Measurements from ENCODE around the gene LGALS9. TPM values are rescaled to one million over a fixed set of nuclear protein-coding genes. Genes with fewer than 3 reads are reported as not detected.

The LGALS9 gene
- total and polyA plus RNA-seq, 4 donors: 19.8 to 228 (median 116) TPM

DNA sequence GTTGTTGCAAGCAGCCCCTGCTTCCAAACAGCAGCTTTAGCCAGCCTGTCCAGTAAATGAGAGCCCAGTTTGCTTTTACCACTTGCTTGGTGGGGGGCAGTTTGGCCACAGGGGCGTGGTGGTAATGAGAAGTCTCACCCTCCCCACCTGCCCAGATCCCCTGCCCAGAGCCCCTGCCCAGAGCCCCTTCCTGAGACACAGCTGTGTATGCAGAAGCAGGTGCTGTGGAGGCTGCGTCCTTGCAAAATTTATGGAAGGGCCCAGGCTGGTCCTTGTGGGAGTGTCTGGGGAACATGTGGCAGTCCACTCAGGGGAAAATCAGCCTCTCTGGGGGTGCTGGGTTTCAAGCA is 27.6 kb upstream of the LGALS9 start:
- Histone ChIP-seq H3K36me3 (ENCODE audit: control insufficient read depth in 4 of 4, insufficient read depth in 4 of 4, low read length in 4 of 4) (peaks cover 0 to 33% (median 24%) of the 10 kb centered on the region in 4 donors), H3K9me3 (ENCODE audit: control insufficient read depth in 4 of 4, insufficient read depth in 3 of 4, low read length in 3 of 4) (no peaks in the 10 kb centered on the region), H3K9ac (ENCODE audit: insufficient read depth in 1 of 2, low read length in 2 of 2) (no peak overlapping the region), H3K4me1 (ENCODE audit: control insufficient read depth in 5 of 5, insufficient read depth in 5 of 5, low read length in 5 of 5) (no peaks in the 10 kb centered on the region), H3K27me3 (ENCODE audit: control insufficient read depth in 3 of 3, insufficient read depth in 3 of 3, low read length in 2 of 3) (no peaks in the 10 kb centered on the region), H3K4me3 (no peak overlapping the region), H3K27ac (ENCODE audit: low read depth in 1 of 2, low read length in 1 of 2) (no peak overlapping the region)
- WGBS, 2 donors: 78 to 86% methylated on average over 2 of the region's 2 CpGs
- TF ChIP-seq, protein P1, sequence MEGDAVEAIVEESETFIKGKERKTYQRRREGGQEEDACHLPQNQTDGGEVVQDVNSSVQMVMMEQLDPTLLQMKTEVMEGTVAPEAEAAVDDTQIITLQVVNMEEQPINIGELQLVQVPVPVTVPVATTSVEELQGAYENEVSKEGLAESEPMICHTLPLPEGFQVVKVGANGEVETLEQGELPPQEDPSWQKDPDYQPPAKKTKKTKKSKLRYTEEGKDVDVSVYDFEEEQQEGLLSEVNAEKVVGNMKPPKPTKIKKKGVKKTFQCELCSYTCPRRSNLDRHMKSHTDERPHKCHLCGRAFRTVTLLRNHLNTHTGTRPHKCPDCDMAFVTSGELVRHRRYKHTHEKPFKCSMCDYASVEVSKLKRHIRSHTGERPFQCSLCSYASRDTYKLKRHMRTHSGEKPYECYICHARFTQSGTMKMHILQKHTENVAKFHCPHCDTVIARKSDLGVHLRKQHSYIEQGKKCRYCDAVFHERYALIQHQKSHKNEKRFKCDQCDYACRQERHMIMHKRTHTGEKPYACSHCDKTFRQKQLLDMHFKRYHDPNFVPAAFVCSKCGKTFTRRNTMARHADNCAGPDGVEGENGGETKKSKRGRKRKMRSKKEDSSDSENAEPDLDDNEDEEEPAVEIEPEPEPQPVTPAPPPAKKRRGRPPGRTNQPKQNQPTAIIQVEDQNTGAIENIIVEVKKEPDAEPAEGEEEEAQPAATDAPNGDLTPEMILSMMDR (IDR thresholded peaks at IDR 0.05; ENCODE audit: control extremely low read depth, extremely low read depth): no peak
- DNase-seq: no peak
- no peak for ATAC-seq (ENCODE audit: insufficient read depth, low FRiP score)

DNA sequence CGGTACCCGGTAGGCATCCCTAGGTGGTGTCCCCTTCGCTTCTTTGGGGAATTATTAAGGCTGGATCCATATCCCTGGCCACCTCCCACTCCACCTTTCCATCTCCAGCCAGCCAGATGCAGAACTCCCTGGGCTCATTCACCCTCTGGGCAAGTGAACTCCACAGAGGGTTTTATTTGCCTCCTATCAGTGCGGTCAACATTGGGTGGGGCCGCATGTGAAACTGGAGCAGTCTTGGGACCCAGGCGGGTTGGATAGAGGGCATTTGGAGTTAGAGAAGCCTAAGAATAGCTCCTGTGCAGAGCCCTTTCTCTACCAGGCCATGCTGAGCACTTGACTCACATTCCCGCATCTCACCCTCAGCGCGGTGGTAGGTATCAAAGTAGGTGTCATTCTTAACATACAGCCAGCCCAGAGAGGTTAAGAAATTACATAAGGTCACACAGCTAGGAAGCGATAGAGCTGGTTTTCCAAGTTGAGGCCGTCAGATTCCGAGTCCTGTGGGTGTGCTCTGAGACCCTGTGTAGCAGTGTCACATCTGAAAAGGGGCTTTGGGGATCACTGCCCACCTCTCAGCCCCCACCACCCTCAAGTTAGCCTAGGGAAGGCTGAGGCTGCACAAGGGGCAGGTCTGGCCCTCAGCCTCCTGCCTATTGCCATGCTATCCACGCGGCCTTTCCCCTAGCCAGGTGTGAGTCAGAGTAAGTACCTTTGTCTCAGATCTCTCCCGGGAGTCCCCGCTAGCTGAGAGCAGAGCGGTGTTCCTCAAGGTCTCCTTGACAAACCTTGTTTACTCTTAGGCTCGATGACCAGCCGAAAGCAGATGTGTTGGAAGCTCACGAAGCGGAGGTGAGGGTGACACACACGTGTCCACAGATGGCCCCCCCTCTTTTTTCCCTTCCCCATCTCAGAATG is 26.9 kb upstream of the LGALS9 start:
- Histone ChIP-seq H3K27ac (ENCODE audit: low read depth in 1 of 2, low read length in 1 of 2) (no peak overlapping the region), H3K36me3 (ENCODE audit: control insufficient read depth in 4 of 4, insufficient read depth in 4 of 4, low read length in 4 of 4) (peaks cover 0 to 35% (median 26%) of the 10 kb centered on the region in 4 donors), H3K4me3 (no peak overlapping the region), H3K9ac (ENCODE audit: insufficient read depth in 1 of 2, low read length in 2 of 2) (no peak overlapping the region), H3K4me1 (ENCODE audit: control insufficient read depth in 5 of 5, insufficient read depth in 5 of 5, low read length in 5 of 5) (no peaks in the 10 kb centered on the region), H3K9me3 (ENCODE audit: control insufficient read depth in 4 of 4, insufficient read depth in 3 of 4, low read length in 3 of 4) (no peaks in the 10 kb centered on the region), H3K27me3 (ENCODE audit: control insufficient read depth in 3 of 3, insufficient read depth in 3 of 3, low read length in 2 of 3) (no peaks in the 10 kb centered on the region)
- ATAC-seq (ENCODE audit: insufficient read depth, low FRiP score) (no peak), DNase-seq (no peak)
- TF ChIP-seq, protein P1 (IDR thresholded peaks at IDR 0.05; ENCODE audit: control extremely low read depth, extremely low read depth): no peak
- 95 to 97% methylated on average over 22 of the region's 22 CpGs for WGBS, 2 donors

DNA sequence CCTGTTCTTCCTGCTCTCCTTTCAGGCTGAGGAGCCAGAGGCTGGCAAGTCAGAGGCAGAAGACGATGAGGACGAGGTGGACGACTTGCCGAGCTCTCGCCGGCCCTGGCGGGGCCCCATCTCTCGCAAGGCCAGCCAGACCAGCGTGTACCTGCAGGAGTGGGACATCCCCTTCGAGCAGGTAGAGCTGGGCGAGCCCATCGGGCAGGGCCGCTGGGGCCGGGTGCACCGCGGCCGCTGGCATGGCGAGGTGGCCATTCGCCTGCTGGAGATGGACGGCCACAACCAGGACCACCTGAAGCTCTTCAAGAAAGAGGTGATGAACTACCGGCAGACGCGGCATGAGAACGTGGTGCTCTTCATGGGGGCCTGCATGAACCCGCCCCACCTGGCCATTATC is 25.6 kb upstream of the LGALS9 start:
- H3K4me1 ChIP-seq (ENCODE audit: control insufficient read depth in 5 of 5, insufficient read depth in 5 of 5, low read length in 5 of 5): no peaks in the 10 kb centered on the region
- peaks cover 0 to 43% (median 28%) of the 10 kb centered on the region in 4 donors for H3K36me3 ChIP-seq (ENCODE audit: control insufficient read depth in 4 of 4, insufficient read depth in 4 of 4, low read length in 4 of 4)
- H3K27ac ChIP-seq (ENCODE audit: low read depth in 1 of 2, low read length in 1 of 2): no peak overlapping the region
- TF ChIP-seq, protein P1 (IDR thresholded peaks at IDR 0.05; ENCODE audit: control extremely low read depth, extremely low read depth): no peak
- H3K9ac ChIP-seq (ENCODE audit: insufficient read depth in 1 of 2, low read length in 2 of 2): no peak overlapping the region
- ATAC-seq (ENCODE audit: insufficient read depth, low FRiP score) (no peak), DNase-seq (no peak)
- no peaks in the 10 kb centered on the region for H3K27me3 ChIP-seq (ENCODE audit: control insufficient read depth in 3 of 3, insufficient read depth in 3 of 3, low read length in 2 of 3)
- H3K9me3 ChIP-seq (ENCODE audit: control insufficient read depth in 4 of 4, insufficient read depth in 3 of 4, low read length in 3 of 4): no peaks in the 10 kb centered on the region
- 97% methylated on average over 25 of the region's 25 CpGs for WGBS, 2 donors
- no peak overlapping the region for H3K4me3 ChIP-seq

All from lung (tissue), 12 donors.